GM10266 (cell line): Measurements from ENCODE around the gene ERCC1.

Experiments used
- DNase-seq: peaks from one replicate; pipeline ENCODE4 v3.0.0; 2012; ENCODE audit errors: extremely low spot score
- CTCF ChIP-seq: IDR thresholded peaks from 2 replicates; pipeline ENCODE4 v1.5.1; 2012; ENCODE audit warnings: mild to moderate bottlenecking, low read depth; ENCODE audit not compliant: control insufficient read depth, insufficient read depth; ENCODE audit errors: missing control alignments

ERCC1 gene

DNA sequence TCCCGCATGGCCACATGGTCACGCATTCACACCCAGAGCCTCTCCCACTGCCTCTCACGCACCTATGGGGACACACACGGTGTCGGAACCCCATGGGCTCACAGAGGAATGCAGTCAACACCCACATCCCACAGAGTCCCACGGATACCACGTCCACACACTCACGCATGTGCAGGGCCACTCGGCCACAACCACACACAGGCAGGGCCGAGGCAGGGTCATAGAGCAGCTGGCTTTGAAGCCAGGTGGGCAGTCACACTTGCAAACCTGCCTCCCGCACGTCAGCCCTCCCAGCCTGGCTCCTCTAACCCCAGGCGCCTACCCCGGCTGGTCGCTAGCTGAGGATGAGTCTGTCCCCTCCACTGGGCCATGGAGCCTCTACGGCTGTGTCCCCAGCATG is 61.4 kb downstream of the ERCC1 start:
- no peak for DNase-seq

DNA sequence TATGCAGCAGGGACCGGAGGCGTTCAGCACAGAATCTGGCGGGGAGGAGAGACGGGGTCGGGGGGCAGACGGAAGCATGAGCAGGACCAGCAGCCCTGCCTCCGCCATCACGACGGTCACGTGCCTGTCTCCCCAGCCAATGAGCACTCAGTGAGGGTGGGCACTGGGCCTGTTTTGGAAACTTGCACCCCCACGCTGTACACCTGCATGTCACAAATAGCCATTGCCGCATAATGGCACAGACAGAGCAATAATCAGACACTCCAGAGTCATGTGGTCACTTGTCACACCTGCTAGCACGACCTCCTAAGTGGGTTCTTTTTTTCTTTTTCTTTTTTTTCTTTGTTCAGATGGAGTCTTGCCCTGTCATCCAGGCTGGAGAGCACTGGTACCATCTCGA is 62.1 kb downstream of the ERCC1 start:
- no peak for DNase-seq
- TF ChIP-seq CTCF, result no peak

More for the DNA sequence above, 61.4 kb downstream of the ERCC1 start:
- TF ChIP-seq CTCF, result no peak

DNA sequence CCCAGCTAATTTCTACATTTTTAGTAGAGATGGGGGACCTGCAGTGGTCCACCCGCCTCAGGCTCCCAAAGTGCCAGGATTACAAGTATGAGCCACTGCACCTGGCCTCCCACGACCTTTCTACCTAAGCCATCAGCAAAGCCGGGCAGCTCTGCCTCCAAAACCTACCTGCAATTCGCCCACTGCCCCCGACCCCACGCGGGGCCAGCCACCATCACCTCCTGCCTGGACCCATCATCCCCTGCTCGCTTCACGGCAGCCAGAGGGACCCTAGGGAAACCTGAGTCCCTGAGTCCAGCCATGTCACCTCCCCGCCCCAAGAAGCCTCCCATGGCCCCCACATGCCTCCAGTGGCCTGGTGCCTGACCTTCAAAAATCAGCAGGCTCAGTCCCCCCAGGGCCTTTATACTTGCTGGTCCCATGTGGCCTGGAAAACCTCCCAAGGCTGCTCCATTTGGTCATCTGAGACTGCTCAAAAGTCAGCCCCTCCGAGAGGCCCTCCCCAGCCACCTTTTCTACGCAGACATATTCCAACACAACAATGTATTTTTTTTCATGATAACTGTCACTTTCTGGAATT is 65.4 kb downstream of the ERCC1 start:
- no peak for TF ChIP-seq CTCF

GRCh38 chr19:45357445-45357783 is 66.3 kb downstream of the ERCC1 start:
- no peak for DNase-seq
- TF ChIP-seq CTCF, result no peak

More for the DNA sequence above, 65.4 kb downstream of the ERCC1 start:
- no peak for DNase-seq
